HG02610 (cell line): Measurements from ENCODE around the gene MTLN.
A peak's percentile ranks its signal among the peaks of the same experiment; 100 is the strongest.
"Not testable (repeated sequence)": the region's sequence is repeated elsewhere in the genome, so short reads cannot be mapped to it uniquely, and the experiment has no call there.

Experiments
- ATAC-seq: cut with Tn5 transposase; IDR thresholded peaks from one replicate; pipeline ENCODE4 v1.9.1; 2021; ENCODE audit warnings: mild to moderate bottlenecking, moderate library complexity; ENCODE audit not compliant: unreplicated experiment

Gene MTLN

GRCh38 chr2:110204408-110205385 lies 7.7 kb downstream of the MTLN start, which contains the start of gene NPHP1:
NPHP1 (minus strand) TSS chr2:110205013; CDS start chr2:110204968, 45 bp downstream.
- peak; percentile 93 for ATAC-seq

GRCh38 chr2:110198016-110198415 lies 14.3 kb downstream of the MTLN start:
- no peak for ATAC-seq

GRCh38 chr2:110197452-110197851 lies 14.9 kb downstream of the MTLN start:
- no peak for ATAC-seq

GRCh38 chr2:110190169-110190568 lies 22.2 kb downstream of the MTLN start:
- not testable (repeated sequence) for ATAC-seq

GRCh38 chr2:110182449-110182848 lies 29.9 kb downstream of the MTLN start:
- ATAC-seq: no peak

GRCh38 chr2:110180036-110180435 lies 32.3 kb downstream of the MTLN start:
- no peak for ATAC-seq

GRCh38 chr2:110173523-110173922 lies 38.8 kb downstream of the MTLN start:
- no peak for ATAC-seq

GRCh38 chr2:110172506-110172905 lies 39.8 kb downstream of the MTLN start:
- no peak for ATAC-seq

GRCh38 chr2:110170102-110170501 lies 42.2 kb downstream of the MTLN start:
- ATAC-seq: no peak

- no peak for ATAC-seq
Observed at GRCh38 chr2:110167326-110168000, 44.9 kb downstream of the MTLN start.

- no peak for ATAC-seq
Observed at GRCh38 chr2:110166266-110166665, 46.1 kb downstream of the MTLN start.
